ENCODE data around the gene UBE2I.
A peak's percentile ranks its signal among the peaks of the same experiment; 100 is the strongest.

UBE2I gene

DNA sequence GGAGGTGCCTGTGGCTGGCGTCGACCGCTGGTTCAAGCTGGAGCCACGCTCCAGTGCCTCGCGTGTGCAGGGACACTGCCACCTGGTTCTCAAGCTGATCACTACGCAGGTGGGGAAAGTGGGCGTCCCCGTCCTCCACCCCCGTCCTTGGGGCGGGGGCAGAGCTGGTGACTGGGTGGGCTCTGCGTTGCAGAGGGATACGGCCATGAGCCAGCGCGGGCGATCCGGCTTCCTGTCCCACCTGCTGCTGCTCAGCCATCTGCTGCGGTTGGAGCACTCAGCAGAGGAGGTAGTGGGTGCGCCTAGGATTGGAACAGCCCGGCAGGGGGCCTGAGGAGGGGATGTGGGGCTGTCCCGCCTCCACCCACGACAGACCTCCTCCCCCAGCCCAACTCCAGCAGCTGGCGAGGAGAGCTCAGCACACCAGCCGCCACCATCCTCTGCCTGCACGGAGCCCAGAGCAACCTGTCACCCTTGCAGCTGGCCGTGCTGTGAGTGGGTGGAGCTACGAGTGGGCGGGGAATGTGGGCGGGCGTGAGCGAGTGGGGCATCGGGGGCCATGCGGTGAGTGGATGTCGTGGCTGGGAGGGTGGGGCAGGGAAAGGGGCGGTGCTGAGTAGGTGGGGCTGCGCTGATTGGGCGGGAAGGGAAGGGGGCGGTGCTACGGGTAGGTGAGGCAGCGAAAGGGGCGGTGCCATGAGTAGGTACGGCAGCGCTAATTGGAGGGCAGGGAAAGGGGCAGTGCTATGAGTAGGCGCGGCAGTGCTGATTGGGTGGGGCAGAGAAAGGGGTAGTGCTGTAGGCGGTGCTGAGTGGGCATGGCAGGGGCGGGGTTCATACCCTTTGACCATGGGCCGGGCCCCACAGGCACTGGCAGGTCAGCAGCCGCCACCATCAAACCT lies 33.3 kb downstream of the UBE2I start:
- peaks cover 21% of the 10 kb centered on the region for H3K4me1 ChIP-seq (ENCODE audit: insufficient read depth, low read length, severe bottlenecking)
- peak overlapping the region; percentile 41 for H3K27ac ChIP-seq (ENCODE audit: low read depth, low read length, poor library complexity, severe bottlenecking)
- H3K79me2 ChIP-seq (ENCODE audit: insufficient read depth, low read length): no peaks in the 10 kb centered on the region
- TF ChIP-seq EZH2 (IDR thresholded peaks at IDR 0.05; ENCODE audit: borderline replicate concordance, low read length): no peak
- TF ChIP-seq, protein P1, sequence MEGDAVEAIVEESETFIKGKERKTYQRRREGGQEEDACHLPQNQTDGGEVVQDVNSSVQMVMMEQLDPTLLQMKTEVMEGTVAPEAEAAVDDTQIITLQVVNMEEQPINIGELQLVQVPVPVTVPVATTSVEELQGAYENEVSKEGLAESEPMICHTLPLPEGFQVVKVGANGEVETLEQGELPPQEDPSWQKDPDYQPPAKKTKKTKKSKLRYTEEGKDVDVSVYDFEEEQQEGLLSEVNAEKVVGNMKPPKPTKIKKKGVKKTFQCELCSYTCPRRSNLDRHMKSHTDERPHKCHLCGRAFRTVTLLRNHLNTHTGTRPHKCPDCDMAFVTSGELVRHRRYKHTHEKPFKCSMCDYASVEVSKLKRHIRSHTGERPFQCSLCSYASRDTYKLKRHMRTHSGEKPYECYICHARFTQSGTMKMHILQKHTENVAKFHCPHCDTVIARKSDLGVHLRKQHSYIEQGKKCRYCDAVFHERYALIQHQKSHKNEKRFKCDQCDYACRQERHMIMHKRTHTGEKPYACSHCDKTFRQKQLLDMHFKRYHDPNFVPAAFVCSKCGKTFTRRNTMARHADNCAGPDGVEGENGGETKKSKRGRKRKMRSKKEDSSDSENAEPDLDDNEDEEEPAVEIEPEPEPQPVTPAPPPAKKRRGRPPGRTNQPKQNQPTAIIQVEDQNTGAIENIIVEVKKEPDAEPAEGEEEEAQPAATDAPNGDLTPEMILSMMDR (IDR thresholded peaks at IDR 0.05; ENCODE audit: low read length): no peak
- H3K9ac ChIP-seq (ENCODE audit: low read length): no peak overlapping the region
- no peaks in the 10 kb centered on the region; the same call in 1 of the 2 replicates for H3F3A ChIP-seq (ENCODE audit: insufficient read depth, low read length)
- no peak overlapping the region for H2AFZ ChIP-seq (ENCODE audit: low read length)
- no peaks in the 10 kb centered on the region for H3K9me3 ChIP-seq (ENCODE audit: low read length)
- H3K36me3 ChIP-seq (ENCODE audit: insufficient read depth, low read length): peaks cover under 1% of the 10 kb centered on the region; the same call in 1 of the 2 replicates
- H3K4me3 ChIP-seq (ENCODE audit: low read depth, low read length, poor library complexity, severe bottlenecking): peak overlapping the region; percentile 44
- no peaks in the 10 kb centered on the region for H3K9me2 ChIP-seq (ENCODE audit: low read depth, low read length)
- H3K27me3 ChIP-seq (ENCODE audit: insufficient read depth, low read length): peaks cover 4% of the 10 kb centered on the region; the same call in 1 of the 2 replicates
- H3K4me2 ChIP-seq (ENCODE audit: low read length): peak overlapping the region; percentile 64
- no peaks in the 10 kb centered on the region for H4K20me1 ChIP-seq (ENCODE audit: insufficient read depth, low read length)

DNA sequence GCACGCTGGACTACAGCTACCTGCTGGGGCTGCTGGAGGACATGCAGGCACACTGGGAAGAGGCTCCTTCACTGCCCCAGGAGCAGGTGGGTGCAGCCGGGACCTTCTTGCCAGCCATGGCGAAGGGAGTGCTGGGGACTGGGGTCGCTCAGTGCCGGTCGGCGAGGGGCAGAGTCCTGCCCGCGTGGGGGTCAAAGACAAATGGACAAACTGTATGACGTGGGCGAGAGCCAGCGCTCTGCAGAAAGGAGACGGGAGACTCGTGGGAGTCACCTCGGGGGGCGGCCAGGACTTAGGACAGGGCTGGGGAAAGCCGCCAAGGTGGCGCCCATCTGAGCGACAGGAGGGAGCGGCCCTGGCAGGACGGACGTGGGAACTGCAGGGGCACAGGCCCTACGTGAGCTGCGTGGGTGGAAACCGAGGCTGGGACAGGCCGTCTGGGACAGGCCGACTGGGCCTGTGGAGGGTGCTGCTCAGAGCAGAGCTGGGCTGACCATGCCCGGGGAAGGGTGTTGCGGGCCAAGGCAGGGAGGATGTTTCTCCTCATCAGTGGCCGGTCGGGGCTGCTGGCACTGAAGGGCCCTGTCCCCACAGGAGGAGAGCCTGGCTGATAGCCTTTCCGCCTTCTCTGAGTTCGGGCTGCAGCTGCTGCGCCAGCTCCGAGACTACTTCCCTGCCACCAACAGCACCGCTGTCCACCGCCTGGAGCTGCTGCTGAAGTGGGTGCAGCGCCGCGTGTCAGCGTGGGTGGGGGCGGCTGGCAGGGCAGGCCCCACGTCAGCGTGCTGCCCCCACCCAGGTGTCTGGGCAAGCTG lies 34.2 kb downstream of the UBE2I start:
- H3K9ac ChIP-seq (ENCODE audit: low read length): no peak overlapping the region
- no peaks in the 10 kb centered on the region for H4K20me1 ChIP-seq (ENCODE audit: insufficient read depth, low read length)
- H3K27ac ChIP-seq (ENCODE audit: low read depth, low read length, poor library complexity, severe bottlenecking): no peak overlapping the region
- peaks cover 19% of the 10 kb centered on the region for H3K4me1 ChIP-seq (ENCODE audit: insufficient read depth, low read length, severe bottlenecking)
- H3K4me2 ChIP-seq (ENCODE audit: low read length): peak overlapping the region; percentile 64
- H3K4me3 ChIP-seq (ENCODE audit: low read depth, low read length, poor library complexity, severe bottlenecking): peak overlapping the region; percentile 42
- TF ChIP-seq EZH2 (IDR thresholded peaks at IDR 0.05; ENCODE audit: borderline replicate concordance, low read length): no peak
- TF ChIP-seq, protein P1 (IDR thresholded peaks at IDR 0.05; ENCODE audit: low read length): no peak
- H3F3A ChIP-seq (ENCODE audit: insufficient read depth, low read length): no peaks in the 10 kb centered on the region; the same call in 1 of the 2 replicates
- no peaks in the 10 kb centered on the region for H3K9me2 ChIP-seq (ENCODE audit: low read depth, low read length)
- no peak overlapping the region for H2AFZ ChIP-seq (ENCODE audit: low read length)
- H3K36me3 ChIP-seq (ENCODE audit: insufficient read depth, low read length): peaks cover 9% of the 10 kb centered on the region; the same call in 1 of the 2 replicates
- peaks cover 4% of the 10 kb centered on the region; the same call in 1 of the 2 replicates for H3K27me3 ChIP-seq (ENCODE audit: insufficient read depth, low read length)
- H3K9me3 ChIP-seq (ENCODE audit: low read length): no peaks in the 10 kb centered on the region
- no peaks in the 10 kb centered on the region for H3K79me2 ChIP-seq (ENCODE audit: insufficient read depth, low read length)

DNA sequence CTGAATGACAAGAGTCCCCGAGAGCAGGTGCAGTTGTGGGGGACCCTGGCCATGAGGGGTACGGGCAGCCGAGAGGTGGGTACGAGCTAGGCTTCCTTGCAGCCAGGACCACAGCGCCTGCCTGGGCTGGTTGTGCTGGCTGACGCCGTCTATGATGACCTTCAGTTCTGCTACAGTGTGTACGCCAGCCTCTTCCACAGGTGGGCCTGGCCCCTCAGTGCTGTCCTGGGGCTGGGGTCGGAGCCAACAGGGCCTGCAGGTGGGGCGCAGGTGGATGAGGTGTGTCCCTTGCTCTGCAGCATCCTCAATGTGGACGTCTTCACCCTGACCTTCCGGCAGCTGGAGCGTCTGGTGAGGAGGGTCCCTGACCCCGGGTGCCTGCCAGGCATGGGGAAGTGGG lies 35.1 kb downstream of the UBE2I start:
- Histone ChIP-seq H4K20me1 (ENCODE audit: insufficient read depth, low read length) (no peaks in the 10 kb centered on the region), H3K4me1 (ENCODE audit: insufficient read depth, low read length, severe bottlenecking) (peaks cover 19% of the 10 kb centered on the region), H3K9me2 (ENCODE audit: low read depth, low read length) (no peaks in the 10 kb centered on the region), H3K4me2 (ENCODE audit: low read length) (no peak overlapping the region), H3K9ac (ENCODE audit: low read length) (no peak overlapping the region), H2AFZ (ENCODE audit: low read length) (no peak overlapping the region), H3K79me2 (ENCODE audit: insufficient read depth, low read length) (no peaks in the 10 kb centered on the region), H3K27me3 (ENCODE audit: insufficient read depth, low read length) (peaks cover 4% of the 10 kb centered on the region; the same call in 1 of the 2 replicates), H3K27ac (ENCODE audit: low read depth, low read length, poor library complexity, severe bottlenecking) (no peak overlapping the region), H3K9me3 (ENCODE audit: low read length) (no peaks in the 10 kb centered on the region), H3F3A (ENCODE audit: insufficient read depth, low read length) (no peaks in the 10 kb centered on the region; the same call in 1 of the 2 replicates), H3K4me3 (ENCODE audit: low read depth, low read length, poor library complexity, severe bottlenecking) (no peak overlapping the region), H3K36me3 (ENCODE audit: insufficient read depth, low read length) (peaks cover 14% of the 10 kb centered on the region)
- no peak for TF ChIP-seq EZH2 (IDR thresholded peaks at IDR 0.05; ENCODE audit: borderline replicate concordance, low read length)
- TF ChIP-seq, protein P1 (IDR thresholded peaks at IDR 0.05; ENCODE audit: low read length): no peak

All from OCI-LY1 (cell line).